Measurements from ENCODE around the gene CT45A1.
A peak's percentile ranks its signal among the peaks of the same experiment; 100 is the strongest.
"Not testable (repeated sequence)": the region's sequence is repeated elsewhere in the genome, so short reads cannot be mapped to it uniquely, and the experiment has no call there.

CT45A1 gene

GRCh38 chrX:135713183-135713689 lies at the start of gene CT45A1:
Gene CT45A1 (plus strand): TSS chrX:135713639. CDS start chrX:135718941, 5,302 bp downstream.
- in situ Hi-C loops (cut with MboI; ENCODE audit: low pct_unique_long_range_greater_than_20kb, low sequenced_read_pairs): not testable (repeated sequence)
- peak; percentile 3 for DNase-seq

GRCh38 chrX:135672979-135673378 lies 40.5 kb upstream of the CT45A1 start:
- DNase-seq; in situ Hi-C loops (cut with MboI; ENCODE audit: low pct_unique_long_range_greater_than_20kb, low sequenced_read_pairs): not testable (repeated sequence)

GRCh38 chrX:135688137-135688536 lies 25.3 kb upstream of the CT45A1 start:
- in situ Hi-C loops (cut with MboI; ENCODE audit: low pct_unique_long_range_greater_than_20kb, low sequenced_read_pairs): no loop called here

GRCh38 chrX:135695471-135695870 lies 18.0 kb upstream of the CT45A1 start:
- in situ Hi-C loops (cut with MboI; ENCODE audit: low pct_unique_long_range_greater_than_20kb, low sequenced_read_pairs): no loop called here
- DNase-seq: no peak

More at GRCh38 chrX:135688137-135688536, 25.3 kb upstream of the CT45A1 start:
- no peak for DNase-seq

GRCh38 chrX:135697601-135698000 lies 15.8 kb upstream of the CT45A1 start:
- no peak for DNase-seq
- in situ Hi-C loops (cut with MboI; ENCODE audit: low pct_unique_long_range_greater_than_20kb, low sequenced_read_pairs): no loop called here

GRCh38 chrX:135698924-135699323 lies 14.5 kb upstream of the CT45A1 start:
- no peak for DNase-seq
- in situ Hi-C loops (cut with MboI; ENCODE audit: low pct_unique_long_range_greater_than_20kb, low sequenced_read_pairs): no loop called here

- in situ Hi-C loops (cut with MboI; ENCODE audit: low pct_unique_long_range_greater_than_20kb, low sequenced_read_pairs): no loop called here
- peak; percentile 58 for DNase-seq
These were observed 5.6 kb upstream of the CT45A1 start for GRCh38 chrX:135707880-135708279.

- no peak for DNase-seq
- in situ Hi-C loops (cut with MboI; ENCODE audit: low pct_unique_long_range_greater_than_20kb, low sequenced_read_pairs): no loop called here
These were observed 356 bp downstream of the CT45A1 start for GRCh38 chrX:135713795-135714194.

- in situ Hi-C loops (cut with MboI; ENCODE audit: low pct_unique_long_range_greater_than_20kb, low sequenced_read_pairs); DNase-seq: not testable (repeated sequence)
These were observed 21.2 kb downstream of the CT45A1 start for GRCh38 chrX:135734666-135735065.

- DNase-seq: peak; percentile 37
- in situ Hi-C loops (cut with MboI; ENCODE audit: low pct_unique_long_range_greater_than_20kb, low sequenced_read_pairs): no loop called here
These were observed 24.1 kb downstream of the CT45A1 start for GRCh38 chrX:135737366-135738071.

- DNase-seq: peak; percentile 71
- in situ Hi-C loops (cut with MboI; ENCODE audit: low pct_unique_long_range_greater_than_20kb, low sequenced_read_pairs): no loop called here
These were observed 27.3 kb downstream of the CT45A1 start for GRCh38 chrX:135740681-135741149.

- DNase-seq: no peak
These were observed 27.8 kb downstream of the CT45A1 start for GRCh38 chrX:135741192-135741715.

GRCh38 chrX:135744739-135745138 lies 31.3 kb downstream of the CT45A1 start:
- in situ Hi-C loops (cut with MboI; ENCODE audit: low pct_unique_long_range_greater_than_20kb, low sequenced_read_pairs); DNase-seq: not testable (repeated sequence)

More at GRCh38 chrX:135741192-135741715, 27.8 kb downstream of the CT45A1 start:
- in situ Hi-C loops (cut with MboI; ENCODE audit: low pct_unique_long_range_greater_than_20kb, low sequenced_read_pairs): no loop called here

GRCh38 chrX:135768091-135768490 lies 54.7 kb downstream of the CT45A1 start, which contains the start of gene CT45A3:
Gene CT45A3 (minus strand): TSS chrX:135768191. CDS start chrX:135764444, 3,747 bp downstream.
- in situ Hi-C loops (cut with MboI; ENCODE audit: low pct_unique_long_range_greater_than_20kb, low sequenced_read_pairs); DNase-seq: not testable (repeated sequence)
